Posterior vena cava (tissue), 2 donors: Measurements from ENCODE around the gene ACVR1C. TPM values are rescaled to one million over a fixed set of nuclear protein-coding genes. Genes with fewer than 3 reads are reported as not detected.

Experiments used
- DNase-seq: peaks from one replicate; pipeline ENCODE4 v3.0.0-alpha.2; 2020; ENCODE audit warnings: low spot score
- intact Hi-C, 2 donors: fragments of 100-400 bp; cut with DNase I; formaldehyde crosslinking; loops; one replicate each; pipeline versions ENCODE4 v1.14.1 to v1.14.2; 2022 to 2023
- total RNA-seq, 2 donors: library from RNA; stranded (reverse); fragmentation: NEBNext Ultra II Directional; extraction: Animal tissue kit (Norgen Biotek cat#: 25700); gene quantifications; one replicate each; pipeline ENCODE4 v1.2.1, GENCODE V29; 2021
- donor health status: DM: yes; HTN: yes; CAD: no.
- donor health status: DM: yes; HTN: yes; CAD: no.

The ACVR1C gene
- total RNA-seq, 2 donors from 2014 or later: 0.19 to 0.52 TPM

- intact Hi-C loops: no loop called here
- no peak for DNase-seq
Observed at GRCh38 chr2:157506586-157506985, 122.1 kb downstream of the ACVR1C start.

- DNase-seq: no peak
- intact Hi-C loops: no loop called here
Observed at GRCh38 chr2:157504623-157505022, 124.0 kb downstream of the ACVR1C start.

GRCh38 chr2:157501026-157501425 is 127.6 kb downstream of the ACVR1C start:
- intact Hi-C loops: no loop called here
- DNase-seq: no peak

- DNase-seq: no peak
- intact Hi-C loops: no loop called here
Observed at GRCh38 chr2:157500334-157500733, 128.3 kb downstream of the ACVR1C start.

DNA sequence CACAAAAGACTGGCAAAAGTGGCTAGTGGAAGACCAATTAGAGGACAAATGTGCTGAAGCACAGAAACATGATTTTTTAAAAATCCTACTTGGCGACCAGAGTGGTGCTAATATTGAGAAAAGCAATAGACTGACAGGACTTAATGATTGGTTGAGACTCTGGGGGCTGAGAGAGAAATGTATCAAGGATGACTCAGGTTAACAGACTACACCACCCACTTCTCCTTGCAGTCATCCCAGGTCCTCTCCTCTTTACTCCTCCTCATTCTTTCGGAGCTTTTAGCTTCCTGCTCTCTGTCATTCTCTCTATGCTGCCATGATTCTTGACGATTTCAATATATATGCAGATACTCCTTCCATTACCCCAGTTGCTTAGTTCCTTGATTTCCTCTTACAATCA is 130.2 kb downstream of the ACVR1C start:
- intact Hi-C loops: loop anchor here in 1 of 2 donors (10.0 kb wide), 1 partner anchor 506 kb away; no protein-coding TSS in a partner anchor
- DNase-seq: no peak

GRCh38 chr2:157497638-157498314 is 130.9 kb downstream of the ACVR1C start:
- intact Hi-C loops: loop anchor here in 1 of 2 donors (10.0 kb wide), 1 partner anchor 507 kb away; no protein-coding TSS in a partner anchor
- DNase-seq: no peak

GRCh38 chr2:157492189-157492773 is 136.4 kb downstream of the ACVR1C start:
- intact Hi-C loops: loop anchor here in 1 of 2 donors (10.0 kb wide), 1 partner anchor 513 kb away; no protein-coding TSS in a partner anchor
- no peak for DNase-seq

- intact Hi-C loops: loop anchor here in 1 of 2 donors (10.0 kb wide), 1 partner anchor 515 kb away; no protein-coding TSS in a partner anchor
- no peak for DNase-seq
Observed at GRCh38 chr2:157489983-157490382, 138.7 kb downstream of the ACVR1C start.

DNA sequence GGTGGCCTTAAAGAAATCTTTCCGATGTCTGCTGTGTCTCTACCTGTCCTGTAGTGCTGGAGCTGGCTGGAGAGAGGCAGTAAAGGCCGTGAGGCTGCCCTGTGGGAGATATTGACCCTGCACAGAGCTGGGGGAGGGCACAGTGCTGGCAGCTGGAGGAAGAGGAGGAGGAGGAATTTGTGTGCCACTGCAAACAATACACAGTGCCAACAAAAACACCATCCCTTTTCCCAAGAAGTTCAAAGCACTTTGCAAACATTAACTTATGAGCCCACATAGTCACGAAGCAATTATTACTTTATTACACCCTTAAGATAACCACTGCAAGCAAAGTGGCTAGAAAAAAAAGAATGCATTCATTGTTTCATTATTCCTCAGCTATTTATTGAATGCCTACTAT is 139.8 kb downstream of the ACVR1C start:
- intact Hi-C loops: no loop called here

GRCh38 chr2:157487747-157488146 is 140.9 kb downstream of the ACVR1C start:
- DNase-seq: no peak
- intact Hi-C loops: no loop called here

More for the DNA sequence above, 139.8 kb downstream of the ACVR1C start:
- DNase-seq: no peak

DNA sequence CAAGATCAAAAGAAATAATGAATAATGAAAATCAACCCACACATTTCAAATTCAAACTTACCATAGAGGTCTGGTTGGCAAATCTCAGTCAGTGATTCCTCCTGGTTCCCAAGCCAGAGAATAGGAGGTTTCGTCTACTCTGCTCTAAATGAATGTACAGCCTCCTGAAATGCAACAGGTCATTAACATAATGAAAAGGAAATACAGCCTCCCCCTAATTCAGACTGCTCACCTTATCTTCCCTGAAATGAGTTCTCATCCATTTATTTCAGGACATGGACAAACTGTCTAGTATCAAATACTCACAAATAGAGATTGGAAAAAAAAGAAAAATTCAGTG is 141.4 kb downstream of the ACVR1C start:
- DNase-seq: no peak
- intact Hi-C loops: no loop called here

DNA sequence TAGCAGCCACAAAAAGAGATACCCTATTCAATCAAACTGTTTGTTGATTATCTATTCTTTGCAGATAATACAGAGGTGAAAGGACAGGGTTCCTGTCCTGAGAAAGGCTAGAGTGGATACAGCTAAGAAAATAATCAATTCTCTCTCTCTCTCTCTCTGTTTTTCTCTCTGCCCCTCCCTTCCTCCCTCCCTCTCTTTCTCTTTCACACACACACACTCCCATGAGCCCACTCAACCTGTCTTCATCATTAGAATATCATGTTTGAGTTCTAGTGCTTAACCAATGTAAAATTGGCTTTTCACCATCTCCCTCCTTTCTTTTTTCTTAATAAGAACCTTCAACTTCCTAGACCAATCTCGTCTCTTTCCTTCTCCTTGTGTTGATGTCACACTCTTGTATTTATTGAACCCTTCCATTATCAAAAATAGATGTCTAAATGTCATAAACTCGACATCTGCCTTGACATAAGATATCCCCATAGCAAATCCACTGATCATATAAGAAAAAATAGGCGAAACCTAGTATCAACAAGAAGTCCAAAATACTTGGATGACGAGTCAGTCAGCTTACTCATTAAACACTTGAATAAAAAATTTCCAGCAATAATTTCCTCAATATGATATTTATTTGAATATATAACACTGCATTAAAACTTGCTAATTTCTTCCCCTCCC is 141.9 kb downstream of the ACVR1C start:
- DNase-seq: no peak
- intact Hi-C loops: no loop called here

DNA sequence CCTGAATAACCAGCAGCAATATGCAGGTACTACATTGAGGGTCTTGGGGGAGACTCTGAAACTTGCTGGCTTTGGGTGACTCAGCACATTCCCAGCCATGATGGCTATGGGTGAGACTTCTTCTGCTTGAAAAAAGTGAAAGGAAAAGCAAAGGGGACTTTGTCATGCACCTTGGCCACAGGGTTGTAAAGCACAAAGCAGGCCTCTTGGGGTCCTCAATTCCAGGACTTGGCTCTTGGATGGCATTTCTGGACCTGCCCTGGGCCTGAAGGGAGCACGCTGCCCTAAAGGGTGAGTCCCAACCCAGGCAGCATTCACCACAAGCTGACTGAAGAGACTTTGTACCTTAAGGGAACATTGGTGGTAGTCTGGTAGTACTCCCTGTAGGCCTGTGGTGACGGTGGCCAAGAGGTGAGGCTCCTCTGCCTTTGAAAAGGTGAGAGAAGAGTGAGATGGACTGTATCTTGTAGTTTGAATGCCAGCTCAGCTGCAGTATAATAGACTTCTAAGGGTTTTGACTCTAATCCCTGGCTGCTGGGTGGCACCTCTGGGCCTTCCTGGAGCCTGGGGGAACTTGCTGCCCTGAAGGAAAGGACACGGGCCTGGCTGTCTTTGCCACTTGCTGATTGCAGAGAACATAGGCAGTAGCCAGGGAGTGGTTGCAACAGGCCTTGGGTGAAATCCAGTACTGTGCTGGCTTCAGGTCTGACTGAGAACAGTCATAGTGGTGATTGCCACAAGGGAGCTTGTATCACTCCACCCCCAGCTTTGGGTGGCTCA is 148.3 kb downstream of the ACVR1C start:
- peak; percentile 89 for DNase-seq
- intact Hi-C loops: no loop called here

DNA sequence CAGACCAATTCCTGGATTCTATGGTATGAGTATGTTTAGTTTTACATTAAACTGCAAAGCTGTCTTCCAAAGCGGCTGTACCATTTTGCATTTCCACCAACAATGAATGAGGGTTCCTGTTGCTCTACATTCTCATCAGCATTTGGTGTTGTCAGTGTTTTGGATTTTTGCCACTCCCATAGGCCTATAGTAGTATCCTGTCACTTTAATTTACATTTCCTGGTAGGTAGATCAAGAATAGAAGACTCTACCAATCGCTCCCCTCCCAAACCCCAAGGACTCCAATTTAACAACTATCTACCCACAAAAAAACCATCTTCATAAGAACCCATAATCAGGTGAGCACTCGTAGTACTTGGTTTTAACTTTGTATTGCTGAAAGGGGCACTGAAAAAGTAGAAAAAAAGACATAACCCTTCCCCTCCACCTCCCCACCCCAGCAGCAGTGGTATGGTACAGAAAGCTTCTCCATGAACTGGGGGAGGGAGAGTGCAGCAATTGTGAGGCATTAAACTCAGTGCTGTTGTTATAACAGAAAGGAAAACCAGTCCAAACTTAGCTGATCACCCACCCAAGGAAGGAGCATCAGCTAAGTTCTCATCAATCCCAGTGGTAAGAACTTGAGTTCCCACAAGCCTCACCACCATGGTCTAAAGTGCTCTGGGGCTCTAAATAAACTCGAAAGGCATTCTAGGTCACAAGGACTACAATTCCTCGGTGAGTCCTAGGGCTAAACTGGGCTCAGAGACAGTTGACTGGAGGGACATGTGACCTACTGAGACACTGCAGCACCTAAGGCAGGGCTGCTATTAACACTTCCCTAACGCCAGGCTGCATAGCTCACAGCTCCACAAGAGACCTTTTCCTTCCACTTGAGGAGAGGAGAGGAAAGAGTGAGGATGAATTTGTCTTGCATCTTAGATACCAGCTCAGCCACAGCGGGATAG is 149.3 kb downstream of the ACVR1C start:
- no peak for DNase-seq
- intact Hi-C loops: no loop called here

- intact Hi-C loops: no loop called here
- no peak for DNase-seq
Observed at GRCh38 chr2:157477919-157478318, 150.7 kb downstream of the ACVR1C start.

- DNase-seq: no peak
- intact Hi-C loops: no loop called here
Observed at GRCh38 chr2:157476953-157477709, 151.5 kb downstream of the ACVR1C start.
